WTC11 (cell line): ENCODE measurements around the gene SLC25A19. TPM values are rescaled to one million over a fixed set of nuclear protein-coding genes. Genes with fewer than 3 reads are reported as not detected.

Experiments used
- ATAC-seq: fragments of 200-7000 bp; cut with Tn5 transposase; 2 replicates; pipeline ENCODE4 v1.10.0; 2021; ENCODE audit warnings: mild to moderate bottlenecking, moderate library complexity
- CTCF ChIA-PET: fragments of 300-600 bp; sonication (Branson Sonifier 250); formaldehyde crosslinking; loops from one replicate; lab custom pipeline; 2021; ENCODE audit warnings: antibody characterized with exemption; lab: Charles Lee
- POLR2A ChIA-PET: fragments of 350-600 bp; sonication (Branson Sonifier 250); formaldehyde crosslinking; loops from one replicate; lab custom pipeline; 2021; ENCODE audit warnings: antibody characterized with exemption; lab: Charles Lee
- DNase-seq: peaks from one replicate; pipeline ENCODE4 v3.0.0; 2021; ENCODE audit warnings: low spot score
- H3K27ac Mint-ChIP-seq: 2 replicates; pipeline ENCODE4 v1.8.0; 2021; ENCODE audit warnings: mixed read lengths
- H3K27me3 Mint-ChIP-seq: 2 replicates; pipeline ENCODE4 v1.8.0; 2021; ENCODE audit warnings: low read depth, mild to moderate bottlenecking, moderate library complexity, mixed read lengths
- H3K36me3 Mint-ChIP-seq: 2 replicates; pipeline ENCODE4 v1.8.0; 2021; ENCODE audit warnings: mixed read lengths
- H3K4me1 Mint-ChIP-seq: 2 replicates; pipeline ENCODE4 v1.8.0; 2022; ENCODE audit warnings: mixed read lengths
- H3K4me3 Mint-ChIP-seq: 2 replicates; pipeline ENCODE4 v1.8.0; 2021; ENCODE audit warnings: mild to moderate bottlenecking, moderate library complexity, mixed read lengths
- H3K9me3 Mint-ChIP-seq: 2 replicates; pipeline ENCODE4 v1.8.0; 2021; ENCODE audit warnings: mixed read lengths
- ATF6 ChIP-seq: sonication (generic); formaldehyde crosslinking; IDR thresholded peaks from 2 replicates; pipeline ENCODE4 v1.8.1; 2023; ENCODE audit warnings: mild to moderate bottlenecking, missing genetic modification reagents
- CBFB ChIP-seq: sonication (generic); formaldehyde crosslinking; IDR thresholded peaks from 2 replicates; pipeline ENCODE4 v1.8.1; 2022; ENCODE audit warnings: mild to moderate bottlenecking, low read depth, missing genetic modification reagents
- ELF4 ChIP-seq: sonication (generic); formaldehyde crosslinking; IDR thresholded peaks from 2 replicates; pipeline ENCODE4 v1.8.1; 2022; ENCODE audit warnings: low read depth, mild to moderate bottlenecking, moderate library complexity, missing genetic modification reagents
- ETV6 ChIP-seq: sonication (generic); formaldehyde crosslinking; IDR thresholded peaks from 2 replicates; pipeline ENCODE4 v1.8.1; 2022; ENCODE audit warnings: mild to moderate bottlenecking, missing genetic modification reagents
- GTF2I ChIP-seq: fragments of 250-450 bp; sonication (Bioruptor Pico); conservative IDR thresholded peaks from 2 replicates; pipeline ENCODE4 v1.4.0; 2021; ENCODE audit warnings: mild to moderate bottlenecking
- PRDM15 ChIP-seq: sonication (generic); formaldehyde crosslinking; IDR thresholded peaks from 2 replicates; pipeline ENCODE4 v1.8.0; 2022; ENCODE audit warnings: missing genetic modification reagents
- PREB ChIP-seq: sonication (generic); formaldehyde crosslinking; IDR thresholded peaks from 2 replicates; pipeline ENCODE4 v1.8.1; 2022; ENCODE audit warnings: mild to moderate bottlenecking, missing genetic modification reagents, moderate library complexity, borderline replicate concordance
- RELA ChIP-seq: sonication (generic); formaldehyde crosslinking; IDR thresholded peaks from 2 replicates; pipeline ENCODE4 v1.8.1; 2022; ENCODE audit warnings: missing genetic modification reagents, mild to moderate bottlenecking, borderline replicate concordance
- SMAD3 ChIP-seq: sonication (generic); formaldehyde crosslinking; IDR thresholded peaks from 2 replicates; pipeline ENCODE4 v1.8.0; 2022; ENCODE audit warnings: missing genetic modification reagents, mild to moderate bottlenecking, borderline replicate concordance
- SP1 ChIP-seq: sonication (generic); formaldehyde crosslinking; conservative IDR thresholded peaks from 2 replicates; pipeline ENCODE4 v1.8.1; 2022; ENCODE audit warnings: missing genetic modification reagents
- ZBTB43 ChIP-seq: sonication (generic); formaldehyde crosslinking; IDR thresholded peaks from 2 replicates; pipeline ENCODE4 v1.8.1; 2023; ENCODE audit warnings: mild to moderate bottlenecking, missing genetic modification reagents
- ZNF317 ChIP-seq: sonication (generic); formaldehyde crosslinking; IDR thresholded peaks from 2 replicates; pipeline ENCODE4 v1.8.1; 2023; ENCODE audit warnings: low read depth, mild to moderate bottlenecking, moderate library complexity, missing genetic modification reagents, borderline replicate concordance
- ZNF416 ChIP-seq: fragments of 250-450 bp; sonication (Bioruptor Pico); IDR thresholded peaks from 2 replicates; pipeline ENCODE4 v1.9.0; 2021; ENCODE audit warnings: mild to moderate bottlenecking, inconsistent platforms
- total RNA-seq: library from RNA; stranded (reverse); gene quantifications from 3 replicates; pipeline ENCODE4 v1.2.3, GENCODE V29; 2021
- TF ChIP-seq, protein P1 (sequence below): fragments of 250-450 bp; sonication (Bioruptor Pico); IDR thresholded peaks from 2 replicates; pipeline ENCODE4 v2.1.2; 2022; ENCODE audit warnings: mild to moderate bottlenecking, moderate library complexity
- TF ChIP-seq, protein P2 (sequence below): sonication (generic); formaldehyde crosslinking; IDR thresholded peaks from 2 replicates; pipeline ENCODE4 v1.8.1; 2022; ENCODE audit warnings: missing genetic modification reagents, borderline replicate concordance
- TF ChIP-seq, protein P3 (sequence below): sonication (generic); formaldehyde crosslinking; IDR thresholded peaks from 2 replicates; pipeline ENCODE4 v1.8.1; 2023; ENCODE audit warnings: mild to moderate bottlenecking, missing genetic modification reagents, moderate library complexity

The SLC25A19 gene
- total RNA-seq, 1 experiment from 2014 or later: 27.7 TPM

GRCh38 chr17:75326226-75326848 lies 37.1 kb upstream of the SLC25A19 start:
- no peak for ATAC-seq
- no peak for DNase-seq
- POLR2A ChIA-PET: interaction anchor here (0.5 to 0.9 kb wide), 2 partner anchors 21 to 67 kb away, joined by 3 to 5 read pairs; no protein-coding TSS in a partner anchor
- peaks cover 19% of the 10 kb centered on the region for H3K36me3 Mint-ChIP-seq
- peaks cover 35% of the 10 kb centered on the region for H3K4me1 Mint-ChIP-seq
- H3K27ac Mint-ChIP-seq: 0 out of 2 replicates have a peak overlapping the region, but pooled peaks have one; percentile 87
- no peak for TF ChIP-seq ZBTB43 (CRISPR knock-in tag)
- TF ChIP-seq PRDM15 (CRISPR knock-in tag): no peak
- no peak for TF ChIP-seq CBFB (CRISPR knock-in tag)
- no peak for TF ChIP-seq SP1 (CRISPR knock-in tag)
- H3K4me3 Mint-ChIP-seq: no peak overlapping the region
- no peaks in the 10 kb centered on the region for H3K27me3 Mint-ChIP-seq
- CTCF ChIA-PET: interaction anchor here (0.5 to 2.4 kb wide), 7 partner anchors 18 to 86 kb away, joined by 3 to 9 read pairs (median 4); partner anchors contain the start of genes GRB2 and MIF4GD
- no peaks in the 10 kb centered on the region for H3K9me3 Mint-ChIP-seq

DNA sequence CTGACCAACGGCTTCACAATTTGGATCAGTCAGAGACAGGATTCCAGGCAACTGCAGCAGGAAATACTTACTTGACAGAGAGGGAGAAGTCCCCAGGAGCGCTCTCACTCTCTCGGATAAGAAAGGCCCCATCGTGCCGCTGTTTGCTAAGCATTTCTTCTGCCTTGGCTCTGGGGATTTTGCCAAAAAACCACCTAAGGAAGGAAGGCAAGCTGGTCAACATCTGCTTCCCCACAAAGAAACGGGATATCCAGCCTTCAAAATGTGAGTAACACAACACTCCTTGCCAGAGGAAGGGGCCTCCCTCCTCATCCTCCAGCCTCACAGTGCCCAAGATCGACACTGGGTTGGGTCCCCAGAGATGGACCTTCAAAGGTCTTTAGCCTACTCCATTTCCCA lies 36.6 kb upstream of the SLC25A19 start:
- CTCF ChIA-PET: interaction anchor here (0.6 to 2.4 kb wide), 6 partner anchors 19 to 86 kb away, joined by 3 to 9 read pairs (median 4); partner anchors contain the start of genes MIF4GD and SLC25A19
- DNase-seq: no peak
- no peaks in the 10 kb centered on the region for H3K9me3 Mint-ChIP-seq

GRCh38 chr17:75325348-75325747 lies 36.1 kb upstream of the SLC25A19 start:
- ATAC-seq: peak; percentile 11; the same call in 1 of the 2 replicates
- Mint-ChIP-seq H3K4me1 (peaks cover 25% of the 10 kb centered on the region), H3K36me3 (peaks cover 28% of the 10 kb centered on the region), H3K4me3 (no peak overlapping the region), H3K9me3 (no peaks in the 10 kb centered on the region), H3K27me3 (no peaks in the 10 kb centered on the region), H3K27ac (peak overlapping the region; percentile 87)
- ChIA-PET CTCF (interaction anchor here (0.6 to 2.4 kb wide), 6 partner anchors 19 to 87 kb away, joined by 3 to 9 read pairs (median 4); partner anchors contain the start of genes MIF4GD and SLC25A19), POLR2A (no interaction called here)
- DNase-seq: no peak
- TF ChIP-seq ZNF317 (no peak), SMAD3 (no peak), ELF4 (CRISPR knock-in tag) (no peak), RELA (no peak), ZNF416 (CRISPR knock-in tag) (no peak), ATF6 (CRISPR knock-in tag) (no peak), GTF2I (no peak), SP1 (CRISPR knock-in tag) (no peak), ETV6 (no peak)
- TF ChIP-seq, protein P1, sequence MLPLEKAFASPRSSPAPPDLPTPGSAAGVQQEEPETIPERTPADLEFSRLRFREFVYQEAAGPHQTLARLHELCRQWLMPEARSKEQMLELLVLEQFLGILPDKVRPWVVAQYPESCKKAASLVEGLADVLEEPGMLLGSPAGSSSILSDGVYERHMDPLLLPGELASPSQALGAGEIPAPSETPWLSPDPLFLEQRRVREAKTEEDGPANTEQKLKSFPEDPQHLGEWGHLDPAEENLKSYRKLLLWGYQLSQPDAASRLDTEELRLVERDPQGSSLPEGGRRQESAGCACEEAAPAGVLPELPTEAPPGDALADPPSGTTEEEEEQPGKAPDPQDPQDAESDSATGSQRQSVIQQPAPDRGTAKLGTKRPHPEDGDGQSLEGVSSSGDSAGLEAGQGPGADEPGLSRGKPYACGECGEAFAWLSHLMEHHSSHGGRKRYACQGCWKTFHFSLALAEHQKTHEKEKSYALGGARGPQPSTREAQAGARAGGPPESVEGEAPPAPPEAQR (CRISPR knock-in tag): no peak
- TF ChIP-seq, protein P2, sequence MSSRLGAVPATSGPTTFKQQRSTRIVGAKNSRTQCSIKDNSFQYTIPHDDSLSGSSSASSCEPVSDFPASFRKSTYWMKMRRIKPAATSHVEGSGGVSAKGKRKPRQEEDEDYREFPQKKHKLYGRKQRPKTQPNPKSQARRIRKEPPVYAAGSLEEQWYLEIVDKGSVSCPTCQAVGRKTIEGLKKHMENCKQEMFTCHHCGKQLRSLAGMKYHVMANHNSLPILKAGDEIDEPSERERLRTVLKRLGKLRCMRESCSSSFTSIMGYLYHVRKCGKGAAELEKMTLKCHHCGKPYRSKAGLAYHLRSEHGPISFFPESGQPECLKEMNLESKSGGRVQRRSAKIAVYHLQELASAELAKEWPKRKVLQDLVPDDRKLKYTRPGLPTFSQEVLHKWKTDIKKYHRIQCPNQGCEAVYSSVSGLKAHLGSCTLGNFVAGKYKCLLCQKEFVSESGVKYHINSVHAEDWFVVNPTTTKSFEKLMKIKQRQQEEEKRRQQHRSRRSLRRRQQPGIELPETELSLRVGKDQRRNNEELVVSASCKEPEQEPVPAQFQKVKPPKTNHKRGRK (CRISPR knock-in tag): no peak
- TF ChIP-seq, protein P3, sequence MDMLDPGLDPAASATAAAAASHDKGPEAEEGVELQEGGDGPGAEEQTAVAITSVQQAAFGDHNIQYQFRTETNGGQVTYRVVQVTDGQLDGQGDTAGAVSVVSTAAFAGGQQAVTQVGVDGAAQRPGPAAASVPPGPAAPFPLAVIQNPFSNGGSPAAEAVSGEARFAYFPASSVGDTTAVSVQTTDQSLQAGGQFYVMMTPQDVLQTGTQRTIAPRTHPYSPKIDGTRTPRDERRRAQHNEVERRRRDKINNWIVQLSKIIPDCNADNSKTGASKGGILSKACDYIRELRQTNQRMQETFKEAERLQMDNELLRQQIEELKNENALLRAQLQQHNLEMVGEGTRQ (CRISPR knock-in tag): no peak

More for the DNA sequence above, 36.6 kb upstream of the SLC25A19 start:
- POLR2A ChIA-PET: no interaction called here
- H3K36me3 Mint-ChIP-seq: peaks cover 23% of the 10 kb centered on the region
- no peak overlapping the region for H3K4me3 Mint-ChIP-seq
- H3K4me1 Mint-ChIP-seq: peaks cover 29% of the 10 kb centered on the region
- TF ChIP-seq CBFB (CRISPR knock-in tag) (no peak), PREB (CRISPR knock-in tag) (no peak)
- ATAC-seq: peak; percentile 15; the same call in 1 of the 2 replicates
- peak overlapping the region; percentile 87 for H3K27ac Mint-ChIP-seq
- H3K27me3 Mint-ChIP-seq: no peaks in the 10 kb centered on the region
